CD4-positive, alpha-beta memory T cell (primary cell): ENCODE measurements around the gene GNAZ. TPM values are rescaled to one million over a fixed set of nuclear protein-coding genes. Genes with fewer than 3 reads are reported as not detected.

Source experiments
- CTCF ChIA-PET: fragments of 350-600 bp; sonication (Branson Sonifier 250); formaldehyde crosslinking; loops from one replicate; lab custom pipeline; 2021; ENCODE audit warnings: inconsistent platforms; ENCODE audit not compliant: partially characterized antibody; lab: Charles Lee
- POLR2A ChIA-PET: fragments of 350-600 bp; sonication (Branson Sonifier 250); formaldehyde crosslinking; loops from one replicate; lab custom pipeline; 2021; ENCODE audit not compliant: partially characterized antibody; lab: Charles Lee
- DNase-seq, 5 donors: peaks; one replicate each; pipeline versions ENCODE4 v3.0.0 to v3.0.0-alpha.2; 2020 to 2022; ENCODE audit warnings: mixed read lengths in 1 of 5
- H3K27ac ChIP-seq: one replicate; pipeline ENCODE4 v1.7.0; 2013; ENCODE audit warnings: low read depth, low read length
- H3K27me3 ChIP-seq: 2 replicates; pipeline ENCODE4 v1.7.0; 2013; ENCODE audit warnings: mild to moderate bottlenecking, low read length, moderate library complexity; ENCODE audit not compliant: insufficient read depth
- H3K36me3 ChIP-seq: 2 replicates; pipeline ENCODE4 v1.7.0; 2013; ENCODE audit warnings: mild to moderate bottlenecking, low read length, moderate library complexity; ENCODE audit not compliant: insufficient read depth
- H3K4me1 ChIP-seq: 2 replicates; pipeline ENCODE4 v1.7.0; 2013; ENCODE audit warnings: mild to moderate bottlenecking, low read length, moderate library complexity; ENCODE audit not compliant: insufficient read depth
- H3K4me3 ChIP-seq, 2 donors: one replicate each; pipeline ENCODE4 v1.7.0; 2013; ENCODE audit warnings: low read length in 2 of 2, mild to moderate bottlenecking in 1 of 2
- H3K9me3 ChIP-seq, 2 donors: one replicate each; pipeline ENCODE4 v1.7.0; 2013; ENCODE audit warnings: low read length in 2 of 2, control low read depth in 1 of 2; ENCODE audit not compliant: control insufficient read depth in 1 of 2
- H3K27ac Mint-ChIP-seq, 7 donors: one replicate each; pipeline ENCODE4 v1.8.0; 2020 to 2021; ENCODE audit warnings: mixed read lengths in 7 of 7, mild to moderate bottlenecking in 6 of 7, inconsistent platforms in 3 of 7, moderate library complexity in 3 of 7
- H3K27me3 Mint-ChIP-seq, 2 donors: one replicate each; pipeline ENCODE4 v1.8.0; 2020 to 2021; ENCODE audit warnings: mixed read lengths in 2 of 2
- H3K36me3 Mint-ChIP-seq, 2 donors: one replicate each; pipeline ENCODE4 v1.8.0; 2020 to 2021; ENCODE audit warnings: mixed read lengths in 2 of 2, inconsistent platforms in 1 of 2, mild to moderate bottlenecking in 1 of 2
- H3K4me1 Mint-ChIP-seq, 4 donors: one replicate each; pipeline ENCODE4 v1.8.0; 2020 to 2021; ENCODE audit warnings: mixed read lengths in 4 of 4, mild to moderate bottlenecking in 1 of 4
- H3K4me3 Mint-ChIP-seq, 8 donors: one replicate each; pipeline ENCODE4 v1.8.0; 2020 to 2021; ENCODE audit warnings: mixed read lengths in 8 of 8, mild to moderate bottlenecking in 7 of 8, moderate library complexity in 6 of 8, inconsistent platforms in 3 of 8
- H3K9me3 Mint-ChIP-seq, 8 donors: one replicate each; pipeline ENCODE4 v1.8.0; 2020 to 2021; ENCODE audit warnings: mixed read lengths in 8 of 8, mild to moderate bottlenecking in 5 of 8, inconsistent platforms in 3 of 8, moderate library complexity in 1 of 8
- intact Hi-C: fragments of 100-400 bp; cut with micrococcal nuclease; formaldehyde crosslinking; loops from one replicate; pipeline ENCODE4 v1.15.1; 2023
- polyA plus RNA-seq, 2 donors: library from polyadenylated mRNA; unstranded; fragments of 300-500 nt; fragmentation: Illumina TruSeq; gene quantifications; one replicate each; pipeline ENCODE4 v1.2.3, GENCODE V29; 2021
- total RNA-seq, 2 experiments: library from RNA; stranded (reverse); gene quantifications; one replicate each; pipeline ENCODE4 v1.2.3, GENCODE V29; 2021

Gene GNAZ
- total and polyA plus RNA-seq, 4 experiments from 2014 or later = 0.05 to 0.76 (median 0.36) TPM; not detected in 1

GRCh38 chr22:23104187-23104971, 34.1 kb downstream of the GNAZ start:
- Mint-ChIP-seq H3K4me1 (no peaks in the 10 kb centered on the region), H3K9me3 (peaks cover 0 to 1% (median 0%) of the 10 kb centered on the region in 8 donors), H3K27me3 (no peaks in the 10 kb centered on the region), H3K27ac (no peak overlapping the region), H3K36me3 (no peaks in the 10 kb centered on the region), H3K4me3 (no peak overlapping the region)
- H3K27ac ChIP-seq = no peak overlapping the region
- intact Hi-C loops = no loop called here
- H3K4me1 ChIP-seq = no peaks in the 10 kb centered on the region
- no peaks in the 10 kb centered on the region for H3K27me3 ChIP-seq
- CTCF ChIA-PET = interaction anchor here (1.1 kb wide), 1 partner anchor 396 kb away, joined by 3 read pairs; no protein-coding TSS in a partner anchor
- no peaks in the 10 kb centered on the region for H3K36me3 ChIP-seq
- POLR2A ChIA-PET = no interaction called here
- no peak for DNase-seq
- H3K9me3 ChIP-seq = no peaks in the 10 kb centered on the region
- no peak overlapping the region for H3K4me3 ChIP-seq

GRCh38 chr22:23105304-23105703, 35.0 kb downstream of the GNAZ start:
- no peaks in the 10 kb centered on the region for H3K4me1 Mint-ChIP-seq
- H3K4me3 ChIP-seq = no peak overlapping the region
- no peak for DNase-seq
- H3K27me3 Mint-ChIP-seq = no peaks in the 10 kb centered on the region
- H3K27me3 ChIP-seq = no peaks in the 10 kb centered on the region
- POLR2A ChIA-PET = no interaction called here
- CTCF ChIA-PET = no interaction called here
- H3K27ac ChIP-seq = no peak overlapping the region
- no peak overlapping the region for H3K27ac Mint-ChIP-seq
- no peaks in the 10 kb centered on the region for H3K4me1 ChIP-seq
- H3K9me3 Mint-ChIP-seq = peaks cover 0 to 1% (median 0%) of the 10 kb centered on the region in 8 donors
- H3K36me3 Mint-ChIP-seq = no peaks in the 10 kb centered on the region
- intact Hi-C loops = no loop called here
- H3K36me3 ChIP-seq = no peaks in the 10 kb centered on the region
- no peaks in the 10 kb centered on the region for H3K9me3 ChIP-seq
- H3K4me3 Mint-ChIP-seq = no peak overlapping the region

- intact Hi-C loops = no loop called here
- no peak overlapping the region for H3K27ac Mint-ChIP-seq
- H3K4me3 Mint-ChIP-seq = no peak overlapping the region
- peaks cover 0 to 1% (median 0%) of the 10 kb centered on the region in 8 donors for H3K9me3 Mint-ChIP-seq
- H3K27me3 Mint-ChIP-seq = no peaks in the 10 kb centered on the region
- H3K36me3 ChIP-seq = no peaks in the 10 kb centered on the region
- no peaks in the 10 kb centered on the region for H3K4me1 ChIP-seq
- no peaks in the 10 kb centered on the region for H3K36me3 Mint-ChIP-seq
- no peaks in the 10 kb centered on the region for H3K27me3 ChIP-seq
- no peak for DNase-seq
- no peak overlapping the region for H3K27ac ChIP-seq
- H3K4me1 Mint-ChIP-seq = no peaks in the 10 kb centered on the region
- no peak overlapping the region for H3K4me3 ChIP-seq
- CTCF ChIA-PET = no interaction called here
- H3K9me3 ChIP-seq = no peaks in the 10 kb centered on the region
- POLR2A ChIA-PET = no interaction called here
Measured at GRCh38 chr22:23105919-23106318, 35.6 kb downstream of the GNAZ start.

GRCh38 chr22:23106344-23106743, 36.0 kb downstream of the GNAZ start:
- H3K36me3 Mint-ChIP-seq = no peaks in the 10 kb centered on the region
- no peaks in the 10 kb centered on the region for H3K36me3 ChIP-seq
- H3K4me3 Mint-ChIP-seq = no peak overlapping the region
- no peak for DNase-seq
- H3K27me3 ChIP-seq = no peaks in the 10 kb centered on the region
- H3K9me3 ChIP-seq = no peaks in the 10 kb centered on the region
- no peaks in the 10 kb centered on the region for H3K4me1 Mint-ChIP-seq
- no peak overlapping the region for H3K27ac ChIP-seq
- no peaks in the 10 kb centered on the region for H3K4me1 ChIP-seq
- intact Hi-C loops = no loop called here
- H3K27ac Mint-ChIP-seq = no peak overlapping the region
- no peaks in the 10 kb centered on the region for H3K27me3 Mint-ChIP-seq
- peaks cover 0 to 1% (median 0%) of the 10 kb centered on the region in 8 donors for H3K9me3 Mint-ChIP-seq
- POLR2A ChIA-PET = no interaction called here
- H3K4me3 ChIP-seq = no peak overlapping the region
- CTCF ChIA-PET = no interaction called here

DNA sequence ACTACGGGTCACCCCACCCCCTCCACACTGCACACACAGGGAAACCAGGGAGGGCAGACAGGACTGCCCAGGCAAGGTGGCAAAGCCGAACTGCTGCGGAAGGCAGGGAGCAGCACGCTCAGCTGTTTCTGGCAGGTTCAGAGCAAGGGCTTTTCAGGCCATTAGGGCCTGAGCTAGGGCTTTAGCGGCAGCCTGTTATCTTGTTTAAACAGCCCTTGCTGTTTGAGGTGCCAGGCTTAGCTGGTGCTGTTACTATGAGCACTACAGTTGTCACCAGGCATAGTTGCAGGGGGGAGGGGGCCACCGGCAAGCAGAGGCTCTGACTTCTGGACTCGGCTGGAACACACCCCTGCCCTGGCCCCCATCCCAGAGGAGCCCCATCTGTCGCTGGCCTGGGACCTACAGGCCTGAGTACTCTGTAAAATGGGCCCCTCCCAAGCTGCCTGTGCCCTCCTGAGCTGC, 36.6 kb downstream of the GNAZ start:
- Mint-ChIP-seq H3K4me1 (no peaks in the 10 kb centered on the region), H3K27ac (no peak overlapping the region), H3K36me3 (no peaks in the 10 kb centered on the region), H3K9me3 (peaks cover 0 to 1% (median 0%) of the 10 kb centered on the region in 8 donors), H3K4me3 (no peak overlapping the region), H3K27me3 (no peaks in the 10 kb centered on the region)
- Histone ChIP-seq H3K27me3 (no peaks in the 10 kb centered on the region), H3K36me3 (no peaks in the 10 kb centered on the region), H3K4me1 (no peaks in the 10 kb centered on the region), H3K4me3 (no peak overlapping the region), H3K27ac (no peak overlapping the region), H3K9me3 (no peaks in the 10 kb centered on the region)
- intact Hi-C loops = no loop called here
- DNase-seq = no peak
- ChIA-PET POLR2A (no interaction called here), CTCF (no interaction called here)

- H3K27me3 ChIP-seq = no peaks in the 10 kb centered on the region
- no peak overlapping the region for H3K27ac Mint-ChIP-seq
- H3K36me3 ChIP-seq = no peaks in the 10 kb centered on the region
- no peak overlapping the region for H3K4me3 Mint-ChIP-seq
- H3K9me3 Mint-ChIP-seq = peaks cover 0 to 1% (median 0%) of the 10 kb centered on the region in 8 donors
- H3K27me3 Mint-ChIP-seq = no peaks in the 10 kb centered on the region
- H3K4me1 Mint-ChIP-seq = no peaks in the 10 kb centered on the region
- ChIA-PET POLR2A (no interaction called here), CTCF (interaction anchor here (1.2 kb wide), 1 partner anchor 148 kb away, joined by 4 read pairs; no protein-coding TSS in a partner anchor)
- no peaks in the 10 kb centered on the region for H3K9me3 ChIP-seq
- no peak overlapping the region for H3K4me3 ChIP-seq
- no peaks in the 10 kb centered on the region for H3K36me3 Mint-ChIP-seq
- H3K27ac ChIP-seq = no peak overlapping the region
- no peaks in the 10 kb centered on the region for H3K4me1 ChIP-seq
- intact Hi-C loops = no loop called here
- no peak for DNase-seq
Measured at GRCh38 chr22:23107487-23108248, 37.3 kb downstream of the GNAZ start.
